Endothelial cell of umbilical vein (primary cell): ENCODE results near the gene CCDC180. TPM values are rescaled to one million over a fixed set of nuclear protein-coding genes. Genes with fewer than 3 reads are reported as not detected.

Experiments
- BruUV-seq: library from RNA; stranded (reverse); fragments of 400-500 nt; replicated peaks from 2 replicates; lab custom pipeline; 2021; lab: Mats Ljungman, UMichigan
- CTCF ChIA-PET: fragments of 300-600, 350-600 bp; sonication (Branson Sonifier 250); formaldehyde crosslinking; loops from one replicate; lab custom pipeline; 2021; ENCODE audit warnings: antibody characterized with exemption, inconsistent platforms; lab: Charles Lee
- POLR2A ChIA-PET: fragments of 300-600, 350-600 bp; sonication (Branson Sonifier 250); formaldehyde crosslinking; loops from one replicate; lab custom pipeline; 2021; ENCODE audit warnings: antibody characterized with exemption, inconsistent platforms; lab: Charles Lee
- DNase-seq: peaks from one replicate; pipeline ENCODE4 v3.0.0-alpha.2; 2011; ENCODE audit warnings: low read depth, low spot score
- FAIRE-seq: peaks from 2 replicates; lab custom pipeline; 2011; peaks lifted over from hg19 to GRCh38; lab: Jason Lieb, UNC
- H2AFZ ChIP-seq: 2 replicates; pipeline ENCODE4 v1.6.0; 2012; ENCODE audit warnings: low read depth, low read length, control low read depth, inconsistent platforms
- H3K27ac ChIP-seq: 2 replicates; pipeline ENCODE4 v1.5.1; 2011; ENCODE audit warnings: low read depth, mild to moderate bottlenecking, control low read depth, low read length, moderate library complexity; ENCODE audit not compliant: insufficient read depth
- H3K27me3 ChIP-seq, 2 experiments: 2 replicates each; pipeline versions ENCODE4 v1.6.0 to v1.6.1; 2011; ENCODE audit warnings: low read length in 2 of 2, mixed read lengths in 1 of 2; ENCODE audit not compliant: control insufficient read depth in 2 of 2, insufficient read depth in 2 of 2
- H3K36me3 ChIP-seq, 2 experiments: 2 replicates in 1 of 2; 3 replicates in 1 of 2; pipeline ENCODE4 v1.5.1; 2011; ENCODE audit warnings: low read length in 2 of 2, mild to moderate bottlenecking in 1 of 2, moderate library complexity in 1 of 2; ENCODE audit not compliant: control insufficient read depth in 2 of 2, insufficient read depth in 2 of 2; ENCODE audit errors: extremely low read depth in 1 of 2
- H3K4me1 ChIP-seq: 3 replicates; pipeline ENCODE4 v1.5.1; 2011; ENCODE audit warnings: mild to moderate bottlenecking, low read length; ENCODE audit not compliant: control insufficient read depth, insufficient read depth; ENCODE audit errors: extremely low read depth
- H3K4me2 ChIP-seq: 2 replicates; pipeline ENCODE4 v1.6.1; 2011; ENCODE audit warnings: low read length, control low read depth, mixed read lengths; ENCODE audit not compliant: insufficient read depth
- H3K4me3 ChIP-seq, 3 experiments: fragments of 200-600 bp in 1 of 3; sonication (generic), shearing (Covaris generic) in 1 of 3; replicated peaks in 1 of 3; 2 replicates each; pipeline ENCODE4 v1.5.1; 2011 to 2016; ENCODE audit warnings: control low read depth in 3 of 3, low read length in 3 of 3, mild to moderate bottlenecking in 2 of 3, inconsistent platforms in 1 of 3, low read depth in 1 of 3, moderate library complexity in 1 of 3; ENCODE audit not compliant: insufficient read depth in 1 of 3
- H3K79me2 ChIP-seq: 2 replicates; pipeline ENCODE4 v1.6.0; 2012; ENCODE audit warnings: low read length, inconsistent platforms; ENCODE audit not compliant: control insufficient read depth, insufficient read depth
- H3K9ac ChIP-seq: replicated peaks from 2 replicates; pipeline ENCODE3; 2011; ENCODE audit warnings: low read length, control low read depth; ENCODE audit not compliant: insufficient read depth; ENCODE audit errors: extremely low read depth
- H3K9me1 ChIP-seq: replicated peaks from 3 replicates; pipeline ENCODE4 v1.6.0; 2011; ENCODE audit warnings: mild to moderate bottlenecking, low read length; ENCODE audit not compliant: control insufficient read depth, insufficient read depth; ENCODE audit errors: extremely low read depth
- H3K9me3 ChIP-seq: replicated peaks from 2 replicates; pipeline ENCODE4 v1.5.1; 2012; ENCODE audit warnings: low read length, inconsistent platforms; ENCODE audit not compliant: control insufficient read depth, insufficient read depth
- H4K20me1 ChIP-seq: replicated peaks from 2 replicates; pipeline ENCODE3; 2011; ENCODE audit warnings: mild to moderate bottlenecking, low read length; ENCODE audit not compliant: control insufficient read depth, insufficient read depth; ENCODE audit errors: extremely low read depth
- EZH2 ChIP-seq: IDR thresholded peaks from 2 replicates; pipeline ENCODE4 v1.6.1; 2012; ENCODE audit warnings: borderline replicate concordance, low read depth, mild to moderate bottlenecking, moderate library complexity, low read length, inconsistent platforms; ENCODE audit not compliant: severe bottlenecking
- FOS ChIP-seq: IDR thresholded peaks from 2 replicates; pipeline ENCODE4 v1.6.1; 2011; ENCODE audit warnings: mild to moderate bottlenecking, low read length, moderate library complexity, borderline replicate concordance; ENCODE audit not compliant: insufficient read depth
- GATA2 ChIP-seq: IDR thresholded peaks from 2 replicates; pipeline ENCODE4 v1.7.0; 2011; ENCODE audit warnings: low read depth, mild to moderate bottlenecking, moderate library complexity, mixed read lengths, low read length; ENCODE audit not compliant: insufficient read length, insufficient read depth
- JUN ChIP-seq: IDR thresholded peaks from 2 replicates; pipeline ENCODE4 v1.6.1; 2011; ENCODE audit warnings: borderline replicate concordance, low read depth; ENCODE audit not compliant: insufficient read length, insufficient read depth
- MYC ChIP-seq: IDR thresholded peaks from one replicate; pipeline ENCODE4 v1.6.1; 2011; ENCODE audit warnings: mild to moderate bottlenecking, low read depth, low read length
- POLR2A ChIP-seq: IDR thresholded peaks from 2 replicates; pipeline ENCODE4 v1.6.1; 2012; ENCODE audit warnings: low read depth, mild to moderate bottlenecking, control low read depth, low read length
- POLR2AphosphoS5 ChIP-seq: IDR thresholded peaks from 2 replicates; pipeline ENCODE4 v1.6.1; 2012; ENCODE audit warnings: low read depth, mild to moderate bottlenecking, control low read depth, low read length, moderate library complexity; ENCODE audit not compliant: insufficient read depth
- dilution Hi-C: fragments of 300-500 bp; cut with MboI; formaldehyde crosslinking; loops from one replicate; pipeline ENCODE4 v1.15.0; 2019; ENCODE audit warnings: low sequenced_read_pairs; ENCODE audit not compliant: extremely low pct_ligation_motif_present
- intact Hi-C: fragments of 100-400 bp; cut with micrococcal nuclease; formaldehyde crosslinking; loops from one replicate; pipeline ENCODE4 v1.10.0; 2022
- polyA plus RNA-seq, 4 experiments: library from polyadenylated mRNA; depleted of rRNA in 3 of 4; stranded (reverse) in 3 of 4; unstranded in 1 of 4; fragments of >200 nt; gene quantifications; 2 replicates each; pipeline versions ENCODE4 v1.2.1 to v1.2.3, GENCODE V29; 2011 to 2012; ENCODE audit warnings: missing spikeins in 1 of 4
- total RNA-seq: library from RNA; stranded (reverse); gene quantifications from 2 replicates; pipeline ENCODE4 v1.2.3, GENCODE V29; 2021
- TF ChIP-seq, protein P1 (sequence below): IDR thresholded peaks from 2 replicates; pipeline ENCODE4 v1.6.1; 2011; ENCODE audit not compliant: insufficient read depth, insufficient read length
- TF ChIP-seq, protein P2 (sequence below), 2 donors: IDR thresholded peaks; 1 replicate in 1 of 2; 2 replicates in 1 of 2; pipeline ENCODE4 v1.5.1; 2011; ENCODE audit warnings: low read length in 2 of 2, mild to moderate bottlenecking in 2 of 2, moderate library complexity in 2 of 2, control low read depth in 1 of 2, inconsistent platforms in 1 of 2, low read depth in 1 of 2; ENCODE audit not compliant: insufficient read depth in 1 of 2; ENCODE audit errors: extremely low read depth in 1 of 2

Gene CCDC180
- total and polyA plus RNA-seq, 2 donors (not counting 3 experiments of a cell fraction or from before 2014, with no cell fraction given), result 0.30 to 2.5 TPM

DNA sequence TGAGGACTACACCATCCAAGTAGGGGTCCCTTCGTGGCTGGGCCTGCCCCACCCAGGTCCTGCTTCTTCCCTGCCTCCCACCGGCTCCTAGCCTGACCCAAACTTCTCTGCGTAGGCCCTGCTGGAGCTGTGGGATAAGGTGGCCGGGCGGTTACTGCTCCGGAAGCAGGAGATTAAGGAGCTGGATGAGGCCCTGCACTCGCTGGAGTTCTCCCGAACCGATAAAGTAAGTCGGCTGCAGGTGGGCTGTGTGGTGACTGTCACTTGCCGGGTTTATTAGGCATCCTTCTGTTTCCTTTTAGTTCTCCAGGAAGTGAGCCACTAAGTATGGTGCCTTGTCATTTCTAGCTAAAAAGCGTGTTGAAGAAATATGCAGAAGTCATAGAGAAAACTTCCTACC is 7.0 kb downstream of the CCDC180 start:
- Histone ChIP-seq H3K9ac (no peak overlapping the region), H3K9me3 (no peaks in the 10 kb centered on the region), H3K27ac (no peak overlapping the region), H3K79me2 (no peaks in the 10 kb centered on the region), H3K9me1 (no peaks in the 10 kb centered on the region), H3K4me2 (no peak overlapping the region), H3K4me1 (no peaks in the 10 kb centered on the region), H3K4me3 (no peak overlapping the region), H3K27me3 (no peaks in the 10 kb centered on the region), H4K20me1 (no peaks in the 10 kb centered on the region), H2AFZ (no peak overlapping the region), H3K36me3 (no peaks in the 10 kb centered on the region)
- TF ChIP-seq, protein P1, sequence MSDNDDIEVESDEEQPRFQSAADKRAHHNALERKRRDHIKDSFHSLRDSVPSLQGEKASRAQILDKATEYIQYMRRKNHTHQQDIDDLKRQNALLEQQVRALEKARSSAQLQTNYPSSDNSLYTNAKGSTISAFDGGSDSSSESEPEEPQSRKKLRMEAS, result no peak
- TF ChIP-seq EZH2 (no peak), POLR2A (no peak), POLR2AphosphoS5 (no peak), FOS (no peak), MYC (no peak), JUN (no peak), GATA2 (no peak)
- TF ChIP-seq, protein P2, sequence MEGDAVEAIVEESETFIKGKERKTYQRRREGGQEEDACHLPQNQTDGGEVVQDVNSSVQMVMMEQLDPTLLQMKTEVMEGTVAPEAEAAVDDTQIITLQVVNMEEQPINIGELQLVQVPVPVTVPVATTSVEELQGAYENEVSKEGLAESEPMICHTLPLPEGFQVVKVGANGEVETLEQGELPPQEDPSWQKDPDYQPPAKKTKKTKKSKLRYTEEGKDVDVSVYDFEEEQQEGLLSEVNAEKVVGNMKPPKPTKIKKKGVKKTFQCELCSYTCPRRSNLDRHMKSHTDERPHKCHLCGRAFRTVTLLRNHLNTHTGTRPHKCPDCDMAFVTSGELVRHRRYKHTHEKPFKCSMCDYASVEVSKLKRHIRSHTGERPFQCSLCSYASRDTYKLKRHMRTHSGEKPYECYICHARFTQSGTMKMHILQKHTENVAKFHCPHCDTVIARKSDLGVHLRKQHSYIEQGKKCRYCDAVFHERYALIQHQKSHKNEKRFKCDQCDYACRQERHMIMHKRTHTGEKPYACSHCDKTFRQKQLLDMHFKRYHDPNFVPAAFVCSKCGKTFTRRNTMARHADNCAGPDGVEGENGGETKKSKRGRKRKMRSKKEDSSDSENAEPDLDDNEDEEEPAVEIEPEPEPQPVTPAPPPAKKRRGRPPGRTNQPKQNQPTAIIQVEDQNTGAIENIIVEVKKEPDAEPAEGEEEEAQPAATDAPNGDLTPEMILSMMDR (IDR thresholded peaks at IDR 0.05; ENCODE audit: extremely low read depth in 1 of 2, insufficient read depth in 1 of 2, low read depth in 1 of 2, low read length in 2 of 2), result no peak
- dilution Hi-C loops, result no loop called here
- intact Hi-C loops, result no loop called here
- ChIA-PET CTCF (no interaction called here), POLR2A (no interaction called here)
- FAIRE-seq (no peak), DNase-seq (no peak)
- BruUV-seq, result no TSS peak
